HG03064 (cell line): ENCODE results near the gene STIP1.

Experiments
- ATAC-seq: cut with Tn5 transposase; IDR thresholded peaks from one replicate; pipeline ENCODE4 v1.9.1; 2021; ENCODE audit warnings: low read depth; ENCODE audit not compliant: unreplicated experiment

The STIP1 gene

GRCh38 chr11:64234647-64235379 lies 48.8 kb downstream of the STIP1 start:
- ATAC-seq, result no peak

GRCh38 chr11:64235437-64236161 lies 49.6 kb downstream of the STIP1 start:
- no peak for ATAC-seq

- no peak for ATAC-seq
These were observed 51.5 kb downstream of the STIP1 start for GRCh38 chr11:64237484-64237951.

GRCh38 chr11:64238076-64238475 lies 52.1 kb downstream of the STIP1 start:
- no peak for ATAC-seq

- ATAC-seq, result no peak
These were observed 53.0 kb downstream of the STIP1 start for GRCh38 chr11:64238999-64239398.

GRCh38 chr11:64239662-64240434 lies 53.9 kb downstream of the STIP1 start:
- no peak for ATAC-seq

- ATAC-seq, result peak; percentile 49
These were observed 54.7 kb downstream of the STIP1 start, which contains the start of gene FKBP2 for GRCh38 chr11:64240435-64241240. Gene FKBP2, plus strand, starts transcription at chr11:64241095. Its CDS starts 1,293 bp downstream, at chr11:64242388.

- ATAC-seq, result no peak
These were observed 55.2 kb downstream of the STIP1 start for GRCh38 chr11:64241241-64241490.

GRCh38 chr11:64241491-64242374 lies 55.8 kb downstream of the STIP1 start:
- peak; percentile 52 for ATAC-seq

GRCh38 chr11:64243236-64243854 lies 57.4 kb downstream of the STIP1 start:
- ATAC-seq, result no peak

GRCh38 chr11:64244107-64244506 lies 58.1 kb downstream of the STIP1 start:
- no peak for ATAC-seq

- ATAC-seq, result no peak
These were observed 59.0 kb downstream of the STIP1 start for GRCh38 chr11:64244966-64245365.

- no peak for ATAC-seq
These were observed 59.4 kb downstream of the STIP1 start for GRCh38 chr11:64245401-64245796.

- ATAC-seq, result no peak
These were observed 60.0 kb downstream of the STIP1 start for GRCh38 chr11:64245797-64246620.

GRCh38 chr11:64246621-64246870 lies 60.6 kb downstream of the STIP1 start:
- peak; percentile 15 for ATAC-seq

GRCh38 chr11:64246871-64247728 lies 61.1 kb downstream of the STIP1 start, which contains the start of gene PPP1R14B:
Gene PPP1R14B, minus strand, starts transcription at chr11:64246943. Its CDS starts 270 bp downstream, at chr11:64246673.
- peak; percentile 36 for ATAC-seq

GRCh38 chr11:64247729-64248531 lies 62.0 kb downstream of the STIP1 start:
- no peak for ATAC-seq
